Fibroblast of skin of abdomen (primary cell): ENCODE results near the gene HOPX. TPM values are rescaled to one million over a fixed set of nuclear protein-coding genes. Genes with fewer than 3 reads are reported as not detected.
"Not testable (repeated sequence)": the region's sequence is repeated elsewhere in the genome, so short reads cannot be mapped to it uniquely, and the experiment has no call there.

Experiments
- DNase-seq: peaks from one replicate; pipeline ENCODE4 v3.0.0-alpha.2; 2013
- polyA plus RNA-seq, 2 experiments: library from polyadenylated mRNA; unstranded; fragments of 120-200 nt; gene quantifications; one replicate each; pipeline ENCODE4 v1.2.1, GENCODE V29; 2013; ENCODE audit not compliant: insufficient read length in 2 of 2

Gene HOPX, protein sequence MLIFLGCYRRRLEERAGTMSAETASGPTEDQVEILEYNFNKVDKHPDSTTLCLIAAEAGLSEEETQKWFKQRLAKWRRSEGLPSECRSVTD
- polyA plus RNA-seq (2013, experiment 1 of 2; ENCODE audit: insufficient read length), result 0.48 TPM
- 0.43 TPM for polyA plus RNA-seq (2013, experiment 2 of 2; ENCODE audit: insufficient read length)

DNA sequence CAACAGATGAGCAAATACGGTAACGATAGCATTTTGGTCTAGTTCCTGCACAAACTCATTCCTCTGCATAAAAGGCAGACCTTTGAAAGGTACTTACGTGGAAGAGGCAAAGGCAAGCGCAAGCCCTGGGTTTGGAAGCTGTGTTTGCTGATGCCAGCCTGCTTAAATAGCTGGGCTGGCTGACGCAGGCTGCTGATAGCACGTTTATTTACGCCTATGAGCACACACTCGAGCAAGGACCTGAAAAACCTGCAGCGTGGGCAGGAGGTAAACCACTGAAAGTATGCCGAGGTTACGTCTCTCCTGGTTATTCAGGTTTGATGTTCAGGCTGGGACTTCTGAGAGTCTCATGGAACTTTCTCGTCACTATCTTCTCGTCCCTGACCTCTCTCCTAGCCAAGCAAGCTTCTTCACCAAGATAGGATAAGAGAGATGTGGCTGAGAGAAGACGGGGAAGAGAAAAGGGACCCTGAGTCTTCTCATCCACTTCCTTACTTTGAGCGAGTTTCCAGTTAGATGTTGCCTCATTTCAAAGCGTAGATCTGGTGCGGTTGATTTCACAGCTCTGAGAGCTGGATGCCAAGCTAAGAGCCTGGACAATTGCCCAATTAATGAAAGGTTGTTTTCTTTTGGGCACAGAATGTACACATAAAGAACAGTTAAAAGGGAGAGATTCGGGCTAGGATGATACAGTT lies at the start of gene HOPX:
TSS of gene HOPX (minus strand) at position 139 of the 695 bp plus-strand sequence. CDS start 23,480 bp downstream, outside the sequence.
- DNase-seq, result no peak

DNA sequence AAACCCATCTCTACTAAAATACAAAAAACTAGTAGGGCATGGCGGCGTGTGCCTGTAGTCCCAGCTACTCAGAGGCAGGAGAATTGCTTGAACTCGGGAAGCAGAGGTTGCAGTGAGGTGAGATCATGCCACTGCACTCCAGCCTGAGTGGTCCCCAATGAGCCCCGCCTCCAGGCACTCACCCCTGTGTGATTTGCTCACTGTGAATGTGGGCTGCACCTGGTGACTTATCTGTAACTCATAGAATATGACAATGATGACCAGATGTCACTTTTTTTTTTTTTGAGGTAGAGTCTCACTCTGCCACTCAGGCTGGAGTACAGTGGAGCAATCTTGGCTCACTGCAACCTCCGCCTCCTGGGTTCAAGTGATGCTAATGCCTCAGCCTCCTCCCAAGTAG lies 49.0 kb upstream of the HOPX start:
- no peak for DNase-seq

DNA sequence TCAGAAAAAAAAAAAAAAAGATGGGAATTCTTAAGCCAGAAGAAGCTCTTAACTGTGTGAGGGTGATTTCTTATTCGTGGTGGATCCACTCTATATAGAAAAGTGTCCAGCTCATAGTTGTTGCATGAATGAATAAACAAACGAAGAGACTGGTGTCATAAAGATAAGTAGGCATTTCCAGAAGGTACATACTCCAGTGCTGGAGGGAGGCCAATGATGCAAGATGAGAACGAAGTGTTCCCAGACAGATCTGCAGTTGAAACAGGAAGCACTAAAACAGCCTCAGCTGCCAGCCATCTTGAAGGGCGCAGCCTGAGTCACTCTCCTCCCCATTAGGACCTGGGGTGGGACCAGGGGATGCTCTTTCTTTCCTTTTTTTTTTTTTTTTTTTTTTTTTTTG lies 47.4 kb upstream of the HOPX start:
- peak; percentile 85 for DNase-seq

DNA sequence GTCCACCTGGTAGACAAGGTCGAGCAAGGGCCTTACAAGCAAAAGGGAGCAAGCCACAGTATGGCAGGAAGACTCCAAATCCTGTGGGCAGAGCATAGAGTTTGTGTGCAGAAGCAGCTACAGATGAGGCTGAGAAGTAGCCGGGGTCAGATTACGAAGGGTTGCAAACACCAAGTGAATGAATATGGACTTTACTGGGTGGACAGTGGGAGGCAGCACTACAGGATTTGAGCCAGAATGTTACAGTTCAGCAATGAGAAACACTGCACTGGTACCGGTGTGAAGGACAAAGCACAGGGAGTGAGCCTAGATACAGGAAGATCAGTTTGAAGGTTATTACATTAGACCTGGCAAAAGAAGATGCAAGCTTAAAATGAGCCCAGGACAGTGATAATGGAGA lies 46.1 kb upstream of the HOPX start:
- no peak for DNase-seq

DNA sequence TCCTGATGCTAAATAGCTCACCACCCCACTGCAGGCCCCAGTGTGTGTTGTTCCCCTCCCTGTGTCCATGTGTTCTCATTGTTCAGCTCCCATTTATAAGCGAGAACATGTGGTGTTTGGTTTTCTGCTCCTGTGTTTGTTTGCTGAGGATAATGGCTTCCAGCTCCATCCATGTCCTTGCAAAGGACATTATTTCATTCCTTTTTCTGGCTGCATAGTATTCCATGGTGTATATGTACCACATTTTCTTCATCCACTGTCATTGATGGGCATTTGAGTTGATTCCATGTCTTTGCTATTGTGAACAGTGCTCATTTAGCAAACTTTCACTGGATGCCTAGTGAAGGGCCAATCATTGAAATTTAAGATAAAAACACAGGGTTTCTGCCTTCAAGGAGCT lies 45.5 kb upstream of the HOPX start:
- DNase-seq, result not testable (repeated sequence)

DNA sequence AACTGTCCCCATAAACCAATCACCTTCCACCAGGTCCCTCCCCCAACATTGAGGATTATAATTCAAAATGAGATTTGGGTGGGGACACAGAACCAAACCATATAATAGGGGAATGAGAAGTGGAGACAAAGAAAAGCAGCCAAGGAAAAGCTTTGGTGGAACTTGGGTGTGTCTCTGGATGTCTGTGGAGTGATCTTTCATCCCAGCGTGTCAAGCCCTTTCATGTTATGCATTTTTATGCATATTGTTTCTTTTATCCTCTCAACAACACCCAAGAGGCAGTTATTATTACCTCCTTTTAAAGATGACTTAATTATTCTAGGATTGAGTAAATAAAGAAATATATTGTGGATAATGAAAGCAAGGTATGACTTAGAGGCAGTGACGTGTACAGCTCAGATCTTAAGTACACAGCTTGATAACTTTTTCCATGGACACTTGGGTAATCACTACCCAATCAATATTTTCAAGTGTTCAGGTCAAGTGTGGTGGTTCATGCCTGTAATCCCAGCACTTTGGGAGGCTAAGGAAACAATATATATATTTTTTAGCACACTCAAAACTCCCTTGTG lies 42.6 kb upstream of the HOPX start:
- DNase-seq, result no peak

DNA sequence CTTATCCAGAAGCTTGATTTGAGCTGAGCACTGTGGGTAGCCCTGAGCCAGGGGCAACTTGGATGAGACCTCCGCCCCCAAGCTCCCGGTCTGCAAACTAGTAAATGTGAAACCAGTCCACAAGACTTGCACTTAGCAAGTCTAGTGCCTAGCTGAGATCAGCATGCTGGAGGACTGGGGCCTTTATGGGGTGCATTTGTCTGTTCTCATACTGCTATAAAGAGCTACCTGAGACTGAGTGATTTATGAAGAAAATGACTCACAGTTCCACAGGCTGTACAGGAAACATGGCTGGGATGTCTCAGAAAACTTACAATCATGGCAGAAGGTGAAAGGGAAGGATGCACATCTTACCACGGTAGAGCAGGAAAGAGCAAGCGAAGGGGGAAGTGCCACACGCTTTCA lies 42.1 kb upstream of the HOPX start:
- no peak for DNase-seq

DNA sequence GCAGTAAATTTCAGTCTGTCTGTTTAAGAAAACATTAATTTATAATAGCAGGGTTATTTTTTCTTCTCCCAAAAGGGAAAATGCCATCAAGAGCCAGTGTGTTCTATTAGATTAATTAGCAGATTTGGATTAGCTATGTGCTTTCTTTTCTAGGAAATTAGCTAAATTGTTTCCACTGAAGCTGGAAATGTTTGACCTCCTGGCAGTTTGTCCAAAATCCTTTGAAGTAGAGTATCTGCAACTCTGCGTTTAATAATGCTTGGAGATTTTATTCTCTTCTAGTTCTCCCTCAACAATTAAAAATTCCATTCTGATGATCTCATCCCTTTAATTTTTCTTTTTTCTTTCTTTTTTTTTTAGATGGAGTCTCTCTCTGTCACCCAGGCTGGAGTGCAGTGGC lies 27.1 kb upstream of the HOPX start:
- no peak for DNase-seq

DNA sequence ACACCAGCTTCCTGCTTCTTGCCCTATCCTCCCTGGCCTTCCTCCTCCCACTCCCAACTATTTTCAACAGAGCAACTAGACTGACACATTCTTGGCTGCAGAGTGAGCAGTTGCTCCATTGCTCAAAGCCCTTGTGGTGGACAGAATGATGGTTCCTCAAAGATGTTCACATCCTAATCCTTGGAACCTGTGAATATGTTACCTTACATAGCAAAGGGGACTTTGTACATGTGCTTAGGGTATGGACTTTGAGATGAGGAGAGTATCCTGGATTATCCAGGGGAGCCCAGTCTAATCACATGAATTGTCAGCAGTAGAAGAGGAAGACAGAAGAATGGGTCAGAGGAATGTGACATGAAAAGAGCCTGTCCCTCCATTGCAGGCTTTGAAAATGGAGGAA lies 24.9 kb upstream of the HOPX start:
- no peak for DNase-seq

DNA sequence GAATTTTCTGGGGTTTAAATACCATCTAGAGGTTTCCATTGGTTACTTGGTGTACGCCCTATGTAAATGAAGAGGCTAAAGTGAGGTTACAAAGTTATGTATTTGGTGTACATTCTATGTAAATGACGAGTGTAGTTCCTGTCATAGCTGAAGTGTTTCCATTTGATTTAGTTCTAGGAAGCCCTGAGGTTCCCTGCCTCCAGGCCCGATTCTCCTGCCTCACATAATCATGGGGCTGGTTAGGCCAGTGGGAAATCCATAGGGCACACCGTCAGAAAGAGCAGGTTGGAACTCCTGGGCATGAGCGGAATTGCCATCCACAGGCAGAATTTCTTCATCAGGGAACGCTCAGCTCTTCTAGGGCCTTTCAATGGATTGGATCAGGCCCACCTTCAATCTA lies 24.2 kb upstream of the HOPX start:
- no peak for DNase-seq

DNA sequence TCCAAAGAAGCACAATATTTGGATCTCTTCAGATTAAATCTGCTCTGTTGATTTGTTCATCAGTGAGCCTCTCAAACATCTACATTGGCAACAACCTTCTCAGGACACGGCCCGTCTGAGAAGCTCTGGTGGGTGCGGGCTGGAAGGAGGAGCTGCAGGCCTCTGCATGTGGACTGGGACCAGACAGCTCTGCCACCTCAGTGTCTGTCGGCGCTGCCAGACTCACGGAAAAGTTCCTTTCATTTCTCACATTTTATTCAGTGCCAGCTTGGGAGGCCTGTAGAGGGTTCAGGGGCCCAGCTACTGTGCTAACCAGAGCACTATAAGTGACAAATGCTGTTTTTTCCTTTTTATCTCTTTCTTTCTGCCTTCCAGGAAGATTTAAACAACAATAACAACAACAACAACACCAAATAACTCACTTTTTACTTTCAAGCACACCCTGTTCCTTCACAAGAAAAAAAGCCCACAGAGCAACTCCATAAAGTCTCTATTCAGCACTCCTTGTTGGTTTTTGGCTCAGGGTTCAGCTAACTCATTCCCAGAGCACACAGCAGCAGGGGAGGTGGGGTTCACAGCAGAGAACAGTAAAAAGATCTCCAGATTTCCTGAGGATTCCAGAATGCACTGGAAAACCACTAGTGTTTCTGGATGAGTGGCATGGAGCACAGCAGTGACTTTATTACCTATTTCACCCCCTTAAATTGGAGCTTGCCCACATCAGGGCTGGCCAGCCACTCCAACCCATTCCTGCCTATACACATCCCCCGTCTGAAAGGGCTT lies 23.2 kb upstream of the HOPX start:
- DNase-seq, result no peak

DNA sequence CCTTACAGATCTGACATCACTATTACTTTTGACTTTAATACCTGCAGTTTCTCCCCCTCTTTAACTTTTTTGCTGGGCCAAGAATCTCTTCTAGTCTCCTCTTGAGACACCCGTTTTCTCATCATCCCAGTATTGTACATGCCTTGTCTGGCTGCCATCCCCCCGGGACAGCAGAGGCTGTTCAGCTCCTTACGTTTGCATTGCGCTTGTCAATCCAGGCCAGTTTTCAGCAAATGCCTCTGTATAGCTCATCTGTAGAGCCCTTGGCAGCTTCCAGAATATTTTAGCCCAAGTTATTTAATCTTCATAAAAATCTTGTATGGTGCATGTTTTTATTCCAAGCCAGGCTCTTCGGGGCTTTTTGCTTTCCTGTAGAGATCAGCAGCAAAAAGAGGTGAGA lies 22.3 kb upstream of the HOPX start:
- DNase-seq, result no peak

DNA sequence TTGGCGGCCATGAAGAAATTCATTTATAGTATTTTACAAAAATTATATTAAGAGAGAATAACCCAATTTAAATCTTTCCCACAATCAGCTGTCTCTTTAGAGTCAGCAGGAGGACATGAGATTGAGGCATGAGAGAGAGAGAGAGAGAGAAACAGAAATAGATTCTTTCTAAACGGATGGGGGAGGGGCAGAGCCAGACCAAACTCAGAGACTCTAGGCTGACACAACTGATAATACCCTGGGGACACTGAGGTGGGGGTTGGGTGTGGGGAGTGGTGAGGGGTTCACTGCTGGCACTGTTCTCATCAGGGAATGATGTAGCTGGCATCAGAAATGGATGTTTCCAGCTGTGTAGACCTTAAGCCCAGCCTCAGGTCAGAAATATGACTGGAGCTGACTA lies 20.5 kb upstream of the HOPX start:
- DNase-seq, result no peak

DNA sequence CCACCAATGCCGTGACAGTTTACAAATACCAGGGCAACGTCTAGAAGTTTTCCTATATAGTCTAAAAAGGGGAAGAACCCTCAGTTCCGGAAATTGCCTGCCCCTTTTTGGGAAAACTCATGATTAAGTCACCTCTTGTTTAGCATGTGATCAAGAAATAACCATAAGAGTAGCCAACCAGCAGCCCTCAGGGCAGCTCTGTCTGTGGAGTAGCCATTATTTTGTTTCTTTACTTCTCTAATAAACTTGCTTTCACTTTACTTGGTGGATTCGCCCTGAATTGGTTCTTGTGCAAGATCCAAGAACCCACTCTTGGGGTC lies 20.0 kb upstream of the HOPX start:
- no peak for DNase-seq

DNA sequence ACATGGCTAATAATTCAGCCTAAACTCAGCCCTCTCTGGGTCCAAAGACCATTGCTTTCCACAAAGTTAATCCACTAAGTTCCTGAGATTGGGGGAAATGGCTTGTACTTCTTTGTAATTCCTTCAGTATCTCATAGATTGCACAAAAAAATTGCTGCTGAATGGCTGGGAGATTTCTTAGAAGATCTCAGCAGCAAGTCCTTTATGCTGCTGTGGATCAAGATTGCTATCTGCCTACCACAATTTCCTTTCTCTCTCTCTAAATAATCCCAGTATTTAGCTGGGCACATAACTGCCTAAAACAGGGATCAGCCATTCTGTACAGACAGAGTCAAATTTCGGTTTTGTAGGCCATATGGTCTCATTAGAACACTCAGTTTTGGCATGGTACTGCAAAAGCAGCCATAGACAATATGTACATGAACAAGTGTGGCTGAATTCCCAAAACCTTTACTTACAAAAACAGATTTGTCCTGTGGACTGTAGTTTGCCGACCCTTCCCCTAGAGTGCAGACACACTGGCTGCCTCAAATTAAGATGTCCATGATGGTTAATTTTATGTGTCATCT lies 18.5 kb upstream of the HOPX start:
- DNase-seq, result no peak

DNA sequence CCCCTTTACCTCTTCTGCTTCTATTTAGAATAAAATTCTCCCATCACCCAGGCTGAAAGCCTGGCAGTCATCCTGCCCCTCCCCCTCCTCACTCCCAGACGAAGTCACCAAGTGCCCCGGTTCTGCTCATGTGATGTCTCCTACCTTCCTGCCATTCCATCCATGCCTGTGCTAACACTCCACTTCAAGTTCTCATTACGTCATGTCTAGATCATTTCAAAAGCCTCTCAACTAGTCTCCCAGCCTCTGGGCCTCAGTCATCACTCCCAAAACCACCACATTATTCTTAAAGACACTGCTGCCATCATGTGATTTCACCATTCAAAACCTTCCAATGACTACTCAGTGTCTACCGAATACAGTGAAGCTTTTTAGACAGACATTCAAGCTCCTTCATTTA lies 17.2 kb upstream of the HOPX start:
- peak; percentile 51 for DNase-seq

DNA sequence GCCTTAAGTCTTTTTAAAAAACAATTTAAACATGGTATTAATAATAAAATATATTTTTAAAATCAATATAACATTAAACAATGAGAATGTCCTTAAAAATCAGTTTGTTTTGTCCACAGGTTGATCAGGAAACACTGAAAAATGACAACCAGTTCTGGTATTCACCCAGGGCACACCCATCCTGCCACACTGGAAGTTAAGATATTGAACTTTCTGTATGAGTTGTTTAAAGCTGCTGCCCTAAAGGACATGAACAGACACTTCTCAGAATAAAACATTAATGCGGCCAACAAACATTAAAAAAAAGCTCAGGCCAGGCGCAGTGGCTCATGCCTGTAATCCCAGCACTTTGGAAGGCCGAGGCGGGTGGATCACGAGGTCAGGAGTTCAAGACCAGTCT lies 15.0 kb upstream of the HOPX start:
- no peak for DNase-seq

DNA sequence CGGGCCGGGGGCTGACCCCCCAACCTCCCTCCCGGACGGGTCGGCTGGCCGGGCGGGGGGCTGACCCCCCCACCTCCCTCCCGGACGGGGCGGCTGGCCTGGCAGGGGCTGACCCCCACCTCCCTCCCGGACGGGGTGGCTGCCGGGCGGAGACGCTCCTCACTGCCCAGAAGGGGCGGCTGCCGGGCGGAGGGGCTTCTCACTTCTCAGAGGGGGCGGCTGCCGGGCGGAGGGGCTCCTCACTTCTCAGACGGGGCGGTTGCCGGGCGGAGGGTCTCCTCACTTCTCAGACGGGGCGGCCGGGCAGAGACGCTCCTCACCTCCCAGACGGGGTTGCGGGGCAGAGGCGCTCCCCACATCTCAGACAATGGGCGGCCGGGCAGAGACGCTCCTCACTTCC lies 12.4 kb upstream of the HOPX start:
- DNase-seq, result not testable (repeated sequence)

DNA sequence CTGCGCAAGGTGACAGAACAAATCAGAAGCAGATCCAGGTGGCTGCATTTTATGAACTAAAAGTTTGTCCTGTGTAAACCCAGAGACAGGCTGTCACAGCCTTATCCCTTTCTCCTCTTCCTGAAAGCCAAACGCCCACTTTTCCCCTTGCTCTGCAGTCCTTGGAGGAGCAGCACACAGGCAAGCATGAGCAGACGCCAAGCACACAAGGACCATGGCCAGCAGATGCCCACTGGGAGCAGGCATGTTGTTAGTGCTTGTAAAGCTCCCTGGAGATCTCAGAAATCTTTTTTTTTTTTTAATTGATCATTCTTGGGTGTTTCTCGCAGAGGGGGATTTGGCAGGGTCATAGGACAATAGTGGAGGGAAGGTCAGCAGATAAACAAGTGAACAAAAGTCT lies 11.5 kb upstream of the HOPX start:
- no peak for DNase-seq

DNA sequence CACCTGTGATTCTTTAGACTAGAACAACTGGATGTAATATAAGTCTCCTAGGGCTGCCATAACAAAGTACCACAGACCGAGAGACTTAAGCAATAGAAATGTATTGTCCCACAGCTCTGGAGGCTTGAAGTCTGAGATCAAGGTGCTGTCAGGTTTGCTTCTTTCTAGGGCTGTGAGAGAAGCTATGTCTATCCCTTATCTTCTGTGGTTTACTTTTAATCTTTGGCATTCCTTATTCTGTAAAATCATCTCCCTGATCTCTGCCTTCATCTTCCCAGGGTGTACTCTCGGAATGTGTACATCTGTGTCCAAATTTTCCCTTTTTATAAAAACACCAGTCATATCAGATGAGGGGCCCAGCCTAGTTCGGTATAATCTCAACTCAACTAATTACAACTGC lies 10.3 kb upstream of the HOPX start:
- DNase-seq, result no peak

DNA sequence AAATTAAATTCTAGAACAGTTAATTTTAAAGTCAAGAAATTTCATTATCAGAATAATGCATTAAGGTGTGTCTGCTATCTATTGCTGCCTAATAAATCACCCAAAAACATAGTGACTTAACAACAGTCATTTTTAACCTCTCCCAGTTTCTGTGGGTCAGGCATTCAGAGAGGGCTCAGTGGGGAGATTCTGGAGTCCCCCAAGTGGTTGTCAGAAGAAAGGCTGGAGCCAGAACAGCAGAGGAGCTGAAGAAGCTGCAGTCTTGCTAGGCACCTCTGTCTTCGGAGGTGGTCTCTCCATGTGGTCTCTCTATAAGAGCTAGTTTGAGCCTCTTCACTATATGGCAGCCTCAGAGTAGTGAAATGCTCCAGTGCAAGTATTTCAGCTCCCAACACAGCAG lies 9.3 kb upstream of the HOPX start:
- no peak for DNase-seq

DNA sequence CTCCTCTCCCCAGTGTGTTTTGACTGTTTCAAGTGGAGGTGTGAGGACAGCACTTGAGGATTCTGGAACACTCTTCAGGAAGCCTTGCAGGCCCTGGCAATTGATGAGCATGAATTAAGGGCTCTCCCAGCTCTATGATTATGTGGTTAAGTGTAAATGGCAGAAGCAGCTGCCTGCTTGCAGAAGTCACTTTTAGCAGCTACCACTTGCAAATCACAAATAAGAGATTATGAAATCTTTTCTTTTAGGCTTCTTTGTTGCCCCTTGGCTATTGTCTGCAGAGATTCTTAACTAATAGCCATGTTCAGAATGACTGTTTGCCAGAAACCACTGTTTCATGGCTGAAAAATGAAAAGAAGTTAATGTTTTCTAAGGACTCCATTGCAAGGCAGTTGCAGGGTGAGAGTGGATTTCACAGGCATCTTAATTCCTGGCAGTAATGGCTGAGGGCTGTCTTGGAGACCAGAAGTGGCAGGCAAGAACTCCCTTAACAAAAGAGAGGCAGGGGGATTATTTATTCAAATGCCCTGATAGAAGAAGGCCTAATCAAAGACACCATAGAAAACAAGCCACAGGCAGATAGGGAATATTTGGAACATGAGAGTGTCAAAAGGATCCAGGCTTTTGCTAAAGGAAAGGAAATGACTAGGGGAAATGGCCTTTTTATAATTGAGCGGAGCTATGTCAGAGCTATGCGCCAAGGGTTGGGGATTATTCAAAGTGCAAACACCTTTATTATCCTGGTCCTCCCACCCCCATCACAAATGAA lies 8.3 kb upstream of the HOPX start:
- no peak for DNase-seq
